BJ (cell line): ENCODE measurements around the gene SNAPC2. TPM values are rescaled to one million over a fixed set of nuclear protein-coding genes. Genes with fewer than 3 reads are reported as not detected.
A peak's percentile ranks its signal among the peaks of the same experiment; 100 is the strongest.

ENCODE experiments used
- CTCF ChIA-PET: fragments of 350-600 bp; formaldehyde crosslinking; extraction: SDS; loops from one replicate; lab custom pipeline; 2021; ENCODE audit warnings: antibody characterized with exemption, inconsistent platforms; lab: Yijun Ruan, JAX
- POLR2A ChIA-PET: fragments of 300-600 bp; sonication (Branson Sonifier 250); formaldehyde crosslinking; extraction: SDS; loops from one replicate; lab custom pipeline; 2021; ENCODE audit warnings: antibody characterized with exemption; lab: Charles Lee
- DNase-seq: peaks from one replicate; pipeline ENCODE4 v3.0.0-alpha.2; 2011; ENCODE audit warnings: low read depth
- H3K27me3 ChIP-seq: 2 replicates; pipeline ENCODE4 v1.6.0; 2011; ENCODE audit warnings: low read length; ENCODE audit not compliant: control insufficient read depth, insufficient read depth
- H3K36me3 ChIP-seq: 2 replicates; pipeline ENCODE4 v1.5.1; 2011; ENCODE audit warnings: low read length; ENCODE audit not compliant: control insufficient read depth, insufficient read depth
- H3K4me3 ChIP-seq: 2 replicates; pipeline ENCODE4 v1.5.1; 2011; ENCODE audit warnings: low read depth, mild to moderate bottlenecking, control low read depth, low read length
- CTCF ChIP-seq: IDR thresholded peaks from 2 replicates; pipeline ENCODE4 v1.5.1; 2011; ENCODE audit warnings: low read depth, mild to moderate bottlenecking, control low read depth, inconsistent platforms, low read length, moderate library complexity; ENCODE audit not compliant: insufficient read depth
- polyA plus RNA-seq: library from polyadenylated mRNA; depleted of rRNA; stranded (reverse); fragments of >200 nt; gene quantifications from 2 replicates; pipeline ENCODE4 v1.2.3, GENCODE V29; 2011

Gene SNAPC2
- polyA plus RNA-seq, 1 experiment: 28.2 TPM

GRCh38 chr19:7873304-7874075 is 46.6 kb upstream of the SNAPC2 start:
- TF ChIP-seq CTCF: no peak

DNA sequence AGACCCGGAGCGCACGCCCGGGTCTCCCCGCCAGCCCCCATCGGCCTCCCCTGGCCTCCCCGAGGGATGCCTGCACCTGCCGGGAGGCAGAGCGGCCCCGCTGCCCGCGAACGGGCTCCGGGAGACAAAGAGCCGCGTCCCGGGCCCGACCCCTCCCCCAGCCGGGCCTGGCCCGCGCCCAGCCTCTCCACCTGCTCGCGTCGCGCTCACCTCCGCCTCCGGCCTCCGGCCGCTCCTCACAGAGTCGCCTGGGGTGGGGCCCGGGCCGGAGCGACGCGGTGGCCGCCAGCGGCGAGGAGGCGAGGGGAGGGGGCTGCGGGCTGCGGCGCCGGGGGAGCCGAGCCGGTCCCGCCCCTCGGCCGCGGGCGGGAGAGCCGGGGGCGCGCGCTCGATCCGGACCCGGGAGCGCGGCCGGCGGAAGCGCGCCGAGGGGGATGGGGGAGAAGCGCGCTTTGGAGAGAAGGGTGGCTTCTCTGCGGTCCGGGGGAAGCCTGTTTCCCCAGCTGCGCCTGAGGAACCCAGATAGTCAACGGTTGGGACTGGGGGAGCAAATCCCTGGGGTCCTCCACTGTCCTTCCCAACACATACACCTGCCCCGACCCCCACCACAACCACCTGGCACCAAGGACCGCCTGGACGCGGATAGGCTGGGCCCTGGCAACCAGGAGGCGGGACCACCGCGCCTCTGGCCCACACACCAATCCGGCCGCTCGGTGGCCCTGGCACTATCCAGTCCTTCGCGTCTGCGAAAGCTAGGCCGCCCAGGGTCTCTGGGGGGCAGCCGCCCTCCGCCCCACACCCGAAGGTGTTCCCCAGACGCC is 45.9 kb upstream of the SNAPC2 start, which contains the start of gene PRR36:
TSS of gene PRR36 (minus strand) at position 315 of the 821 bp plus-strand sequence. CDS start 701 bp downstream, outside the sequence.
- POLR2A ChIA-PET: no interaction called here

More at GRCh38 chr19:7873304-7874075, 46.6 kb upstream of the SNAPC2 start:
- DNase-seq: no peak
- H3K27me3 ChIP-seq: peaks cover 22% of the 10 kb centered on the region
- ChIA-PET POLR2A (no interaction called here), CTCF (no interaction called here)
- no peaks in the 10 kb centered on the region for H3K36me3 ChIP-seq
- H3K4me3 ChIP-seq: no peak overlapping the region

GRCh38 chr19:7874897-7875273 is 45.3 kb upstream of the SNAPC2 start:
- TF ChIP-seq CTCF: no peak
- POLR2A ChIA-PET: no interaction called here
- CTCF ChIA-PET: no interaction called here
- Histone ChIP-seq H3K27me3 (peaks cover 22% of the 10 kb centered on the region), H3K36me3 (no peaks in the 10 kb centered on the region), H3K4me3 (no peak overlapping the region)
- DNase-seq: no peak

More for the DNA sequence above, 45.9 kb upstream of the SNAPC2 start, which contains the start of gene PRR36:
- peaks cover 22% of the 10 kb centered on the region for H3K27me3 ChIP-seq
- H3K36me3 ChIP-seq: no peaks in the 10 kb centered on the region
- H3K4me3 ChIP-seq: peak within 1 kb of the TSS; percentile 21
- DNase-seq: no peak
- CTCF ChIA-PET: no interaction called here
- TF ChIP-seq CTCF: no peak

GRCh38 chr19:7877249-7877836 is 42.8 kb upstream of the SNAPC2 start:
- Histone ChIP-seq H3K27me3 (peaks cover 22% of the 10 kb centered on the region), H3K4me3 (no peak overlapping the region), H3K36me3 (no peaks in the 10 kb centered on the region)
- POLR2A ChIA-PET: no interaction called here
- no peak for TF ChIP-seq CTCF
- no peak for DNase-seq
- CTCF ChIA-PET: interaction anchor here (1.2 kb wide), 1 partner anchor 8 kb away, joined by 6 read pairs; no protein-coding TSS in a partner anchor
